CD14-positive monocyte (primary cell): ENCODE results near the gene AQP11. TPM values are rescaled to one million over a fixed set of nuclear protein-coding genes. Genes with fewer than 3 reads are reported as not detected.

Experiments used
- DNase-seq, 3 donors: peaks; one replicate each; pipeline ENCODE4 v3.0.0-alpha.2; 2011 to 2022
- H2AFZ ChIP-seq: 2 replicates; pipeline ENCODE4 v1.6.0; 2012; ENCODE audit warnings: mild to moderate bottlenecking, low read depth, low read length, inconsistent platforms; ENCODE audit not compliant: insufficient read depth, poor library complexity, severe bottlenecking
- H3K27ac ChIP-seq, 2 donors: 1 replicate in 1 of 2; 2 replicates in 1 of 2; pipeline ENCODE4 v1.5.1; 2012 to 2013; ENCODE audit warnings: low read length in 2 of 2, control low read depth in 1 of 2, inconsistent platforms in 1 of 2, low read depth in 1 of 2, mild to moderate bottlenecking in 1 of 2
- H3K27me3 ChIP-seq, 2 donors: one replicate each; pipeline versions ENCODE4 v1.6.0 to v1.6.1; 2011 to 2013; ENCODE audit warnings: low read length in 2 of 2; ENCODE audit not compliant: control insufficient read depth in 2 of 2, insufficient read depth in 2 of 2
- H3K36me3 ChIP-seq, 2 donors: replicated peaks in 1 of 2; 1 replicate in 1 of 2; 2 replicates in 1 of 2; pipeline versions ENCODE4 v1.5.1 to v1.6.1; 2012 to 2013; ENCODE audit warnings: low read length in 2 of 2, control low read depth in 1 of 2, inconsistent platforms in 1 of 2, mild to moderate bottlenecking in 1 of 2; ENCODE audit not compliant: insufficient read depth in 2 of 2, control insufficient read depth in 1 of 2
- H3K4me1 ChIP-seq, 2 donors: 1 replicate in 1 of 2; 2 replicates in 1 of 2; pipeline versions ENCODE4 v1.5.1 to v1.6.1; 2012 to 2013; ENCODE audit warnings: low read length in 2 of 2, control low read depth in 1 of 2, inconsistent platforms in 1 of 2, mild to moderate bottlenecking in 1 of 2, moderate library complexity in 1 of 2; ENCODE audit not compliant: insufficient read depth in 2 of 2, control insufficient read depth in 1 of 2
- H3K4me2 ChIP-seq: replicated peaks from 2 replicates; pipeline ENCODE3; 2012; ENCODE audit warnings: low read length, moderate library complexity, mild to moderate bottlenecking; ENCODE audit not compliant: poor library complexity, severe bottlenecking; ENCODE audit errors: extremely low read depth
- H3K4me3 ChIP-seq, 3 experiments: fragments of 200-600 bp in 1 of 3; sonication (generic) in 1 of 3; replicated peaks in 1 of 3; 1 replicate in 2 of 3; 2 replicates in 1 of 3; pipeline ENCODE4 v1.5.1; 2011 to 2013; ENCODE audit warnings: low read length in 3 of 3, mild to moderate bottlenecking in 3 of 3, control low read depth in 2 of 3, low read depth in 2 of 3, inconsistent platforms in 1 of 3, moderate library complexity in 1 of 3
- H3K79me2 ChIP-seq: 2 replicates; pipeline ENCODE4 v1.6.0; 2012; ENCODE audit warnings: mild to moderate bottlenecking, control low read depth, inconsistent platforms, low read length, moderate library complexity; ENCODE audit not compliant: insufficient read depth
- H3K9ac ChIP-seq: 2 replicates; pipeline ENCODE4 v1.6.0; 2017; ENCODE audit warnings: low read length, mild to moderate bottlenecking; ENCODE audit not compliant: insufficient read depth, poor library complexity, severe bottlenecking
- H3K9me3 ChIP-seq, 2 donors: replicated peaks in 1 of 2; 1 replicate in 1 of 2; 2 replicates in 1 of 2; pipeline versions ENCODE4 v1.5.1 to v1.6.1; 2012 to 2013; ENCODE audit warnings: low read length in 2 of 2, control low read depth in 1 of 2; ENCODE audit not compliant: control insufficient read depth in 1 of 2, insufficient read depth in 1 of 2
- H4K20me1 ChIP-seq: 2 replicates; pipeline ENCODE4 v1.6.0; 2012; ENCODE audit warnings: mild to moderate bottlenecking, low read length, control low read depth, moderate library complexity; ENCODE audit not compliant: insufficient read depth
- H3K27ac Mint-ChIP-seq, 7 donors: one replicate each; pipeline ENCODE4 v1.8.0; 2020; ENCODE audit warnings: mild to moderate bottlenecking in 7 of 7, mixed read lengths in 7 of 7, moderate library complexity in 6 of 7, inconsistent platforms in 2 of 7
- H3K27me3 Mint-ChIP-seq, 3 donors: one replicate each; pipeline ENCODE4 v1.8.0; 2021 to 2022; ENCODE audit warnings: low read depth in 3 of 3, mild to moderate bottlenecking in 3 of 3, mixed read lengths in 3 of 3, moderate library complexity in 3 of 3, inconsistent platforms in 1 of 3
- H3K36me3 Mint-ChIP-seq, 2 donors: one replicate each; pipeline ENCODE4 v1.8.0; 2020; ENCODE audit warnings: mixed read lengths in 2 of 2, inconsistent platforms in 1 of 2, mild to moderate bottlenecking in 1 of 2
- H3K4me1 Mint-ChIP-seq: one replicate; pipeline ENCODE4 v1.8.0; 2020; ENCODE audit warnings: mild to moderate bottlenecking, mixed read lengths
- H3K4me3 Mint-ChIP-seq, 2 donors: one replicate each; pipeline ENCODE4 v1.8.0; 2020; ENCODE audit warnings: mild to moderate bottlenecking in 2 of 2, mixed read lengths in 2 of 2, moderate library complexity in 1 of 2
- H3K9me3 Mint-ChIP-seq, 7 donors: one replicate each; pipeline ENCODE4 v1.8.0; 2020 to 2022; ENCODE audit warnings: mixed read lengths in 7 of 7, mild to moderate bottlenecking in 6 of 7, moderate library complexity in 6 of 7, inconsistent platforms in 2 of 7
- CTCF ChIP-seq: fragments of 200-600 bp; IDR thresholded peaks from one replicate; pipeline ENCODE4 v1.8.0; 2022; ENCODE audit warnings: antibody characterized with exemption, mild to moderate bottlenecking
- WGBS: methylation state at CpG from one replicate; pipeline ENCODE4 v1.1.5; 2013; ENCODE audit warnings: missing lambda C conversion rate; ENCODE audit not compliant: insufficient coverage; 5-methylcytosine and 5-hydroxymethylcytosine counted together
- intact Hi-C, 2 donors: fragments of 100-400 bp; cut with micrococcal nuclease; formaldehyde crosslinking; loops; one replicate each; pipeline versions ENCODE4 v1.15.0 to v1.15.1; 2023
- polyA plus RNA-seq, 3 donors: library from polyadenylated mRNA; depleted of rRNA in 1 of 3; unstranded in 2 of 3; stranded (reverse) in 1 of 3; fragments of 300-500 nt in 2 of 3; fragments of >200 nt in 1 of 3; fragmentation: Illumina TruSeq in 2 of 3; gene quantifications; 1 replicate in 2 of 3; 2 replicates in 1 of 3; pipeline ENCODE4 v1.2.3, GENCODE V29; 2012 to 2021

The AQP11 gene
- polyA plus RNA-seq, 3 donors = 0.16 to 0.18 TPM; not detected in 1

GRCh38 chr11:77592727-77593126, 3.0 kb downstream of the AQP11 start:
- Mint-ChIP-seq H3K27me3 (peaks cover 11 to 26% (median 19%) of the 10 kb centered on the region in 3 donors), H3K36me3 (peaks cover 0 to 4% of the 10 kb centered on the region in 2 donors), H3K27ac (no peak overlapping the region), H3K9me3 (peaks cover 0 to 2% (median 0%) of the 10 kb centered on the region in 7 donors), H3K4me1 (peaks cover 19% of the 10 kb centered on the region), H3K4me3 (no peak overlapping the region)
- H3K4me3 ChIP-seq = no peak overlapping the region
- no peaks in the 10 kb centered on the region for H3K79me2 ChIP-seq
- no peaks in the 10 kb centered on the region for H3K9me3 ChIP-seq
- H3K27ac ChIP-seq = no peak overlapping the region
- TF ChIP-seq CTCF = no peak
- intact Hi-C loops = no loop called here
- H2AFZ ChIP-seq = no peak overlapping the region
- no peaks in the 10 kb centered on the region for H4K20me1 ChIP-seq
- no peak overlapping the region for H3K4me2 ChIP-seq
- H3K9ac ChIP-seq = no peak overlapping the region
- H3K36me3 ChIP-seq = no peaks in the 10 kb centered on the region
- WGBS = 89% methylated on average over 2 of the region's 2 CpGs
- peaks cover 15 to 20% of the 10 kb centered on the region in 2 donors for H3K4me1 ChIP-seq
- DNase-seq = no peak
- peaks cover 7 to 14% of the 10 kb centered on the region in 2 donors for H3K27me3 ChIP-seq

DNA sequence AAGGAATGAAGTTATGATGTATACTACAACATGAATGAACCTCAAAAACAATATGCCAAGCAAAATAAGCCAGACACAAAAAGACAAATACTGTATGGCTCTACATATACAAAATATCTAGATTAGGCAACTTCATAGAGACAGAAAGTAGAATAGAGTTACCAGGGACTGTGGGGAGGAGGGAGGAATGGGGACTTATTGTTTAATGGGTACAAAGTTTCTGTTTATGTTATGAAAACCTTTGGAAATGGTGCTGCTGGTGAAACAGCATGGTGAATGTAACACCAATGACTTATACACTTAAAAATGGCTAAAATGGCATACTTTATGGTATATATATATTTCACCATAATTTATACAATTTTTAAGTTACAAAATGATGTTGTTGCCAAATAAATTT, 4.1 kb downstream of the AQP11 start:
- H3K27me3 ChIP-seq = peaks cover 7 to 11% of the 10 kb centered on the region in 2 donors
- no peak overlapping the region for H3K4me3 Mint-ChIP-seq
- H3K27ac ChIP-seq = no peak overlapping the region
- no peaks in the 10 kb centered on the region for H3K9me3 ChIP-seq
- intact Hi-C loops = no loop called here
- H3K27me3 Mint-ChIP-seq = peaks cover 9 to 16% (median 11%) of the 10 kb centered on the region in 3 donors
- no peak overlapping the region for H3K27ac Mint-ChIP-seq
- peaks cover 13 to 17% of the 10 kb centered on the region in 2 donors for H3K4me1 ChIP-seq
- H3K4me2 ChIP-seq = no peak overlapping the region
- DNase-seq = no peak
- H3K9me3 Mint-ChIP-seq = peaks cover 0 to 2% (median 0%) of the 10 kb centered on the region in 7 donors
- peaks cover 14% of the 10 kb centered on the region for H3K4me1 Mint-ChIP-seq
- H3K9ac ChIP-seq = no peak overlapping the region
- H3K79me2 ChIP-seq = no peaks in the 10 kb centered on the region
- no peak overlapping the region for H2AFZ ChIP-seq
- no peak for TF ChIP-seq CTCF
- no peak overlapping the region for H3K4me3 ChIP-seq
- peaks cover 0 to 4% of the 10 kb centered on the region in 2 donors for H3K36me3 Mint-ChIP-seq
- H4K20me1 ChIP-seq = no peaks in the 10 kb centered on the region
- H3K36me3 ChIP-seq = no peaks in the 10 kb centered on the region
